Left lung (tissue), 10 donors: ENCODE measurements around the gene C10orf71. TPM values are rescaled to one million over a fixed set of nuclear protein-coding genes. Genes with fewer than 3 reads are reported as not detected.

Experiments
- ATAC-seq: fragments of 200-7000 bp; cut with Tn5 transposase; one replicate; pipeline ENCODE4 v1.9.1; 2020; ENCODE audit warnings: moderate library complexity
- DNase-seq, 4 donors: peaks; one replicate each; pipeline ENCODE4 v3.0.0-alpha.2; 2013 to 2020
- H3K27ac ChIP-seq, 2 donors: fragments of 200-600 bp; sonication (generic) in 1 of 2; one replicate each; pipeline versions ENCODE4 v1.5.0 to v1.8.0; 2020 to 2021
- H3K27me3 ChIP-seq, 2 donors: fragments of 200-600 bp; sonication (generic) in 1 of 2; one replicate each; pipeline versions ENCODE4 v1.5.0 to v1.8.0; 2020 to 2021
- H3K36me3 ChIP-seq, 2 donors: fragments of 200-600 bp; sonication (generic) in 1 of 2; one replicate each; pipeline versions ENCODE4 v1.5.0 to v1.8.0; 2020 to 2021
- H3K4me1 ChIP-seq, 2 donors: fragments of 200-600 bp; one replicate each; pipeline ENCODE4 v1.8.0; 2021
- H3K4me3 ChIP-seq, 2 donors: fragments of 200-600 bp; sonication (generic) in 1 of 2; one replicate each; pipeline versions ENCODE4 v1.5.0 to v1.8.0; 2020 to 2021; ENCODE audit warnings: mild to moderate bottlenecking in 1 of 2
- H3K9me3 ChIP-seq, 2 donors: fragments of 200-600 bp; sonication (generic) in 1 of 2; one replicate each; pipeline versions ENCODE4 v1.5.0 to v1.8.0; 2020 to 2021
- intact Hi-C, 2 donors: fragments of 100-400 bp; cut with DNase I; formaldehyde crosslinking; loops; one replicate each; pipeline versions ENCODE4 v1.11.2 to v1.14.2; 2022
- polyA plus RNA-seq, 6 donors: library from polyadenylated mRNA; unstranded; fragments of 120-200 nt; gene quantifications; one replicate each; pipeline ENCODE4 v1.2.1, GENCODE V29; 2013; ENCODE audit not compliant: insufficient read length in 6 of 6
- total RNA-seq, 2 donors: library from RNA; stranded (reverse); fragmentation: NEBNext Ultra II Directional; extraction: Animal tissue kit (Norgen Biotek cat#: 25700); gene quantifications; one replicate each; pipeline ENCODE4 v1.2.1, GENCODE V29; 2021
- TF ChIP-seq, protein P1 (sequence below), 2 donors: fragments of 200-600 bp; sonication (generic) in 1 of 2; IDR thresholded peaks; one replicate each; pipeline versions ENCODE4 v1.5.0 to v1.8.0; 2021; ENCODE audit warnings: antibody characterized with exemption in 2 of 2
- donor health status: DM: no; HTN: yes; CAD: no.
- donor health status: DM: no; HTN: no; CAD: no.

The C10orf71 gene
- total and polyA plus RNA-seq, 8 donors: not detected

DNA sequence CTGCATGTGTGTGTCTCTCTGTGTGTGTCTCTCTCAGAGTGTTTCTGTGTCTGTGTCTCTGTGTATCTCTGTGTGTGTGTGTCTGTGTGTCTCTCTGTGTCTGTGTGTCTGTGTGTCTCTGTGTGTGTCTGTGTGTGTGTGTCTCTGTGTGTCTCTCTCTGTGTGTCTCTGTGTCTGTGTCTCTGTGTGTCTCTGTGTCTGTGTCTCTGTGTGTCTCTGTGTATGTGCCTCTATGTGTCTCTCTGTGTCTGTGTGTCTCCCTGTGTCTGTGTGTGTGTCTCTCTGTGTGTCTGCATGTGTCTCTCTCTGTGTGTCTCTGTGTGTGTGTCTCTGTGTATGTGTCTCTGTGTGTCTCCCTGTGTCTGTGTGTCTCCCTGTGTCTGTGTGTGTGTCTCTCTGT is 44.8 kb upstream of the C10orf71 start:
- intact Hi-C loops: no loop called here
- Histone ChIP-seq H3K36me3 (no peaks in the 10 kb centered on the region), H3K9me3 (no peaks in the 10 kb centered on the region), H3K27me3 (no peaks in the 10 kb centered on the region), H3K4me3 (no peak overlapping the region), H3K4me1 (peaks cover 0 to 18% of the 10 kb centered on the region in 2 donors), H3K27ac (no peak overlapping the region)
- no peak for DNase-seq
- TF ChIP-seq, protein P1, sequence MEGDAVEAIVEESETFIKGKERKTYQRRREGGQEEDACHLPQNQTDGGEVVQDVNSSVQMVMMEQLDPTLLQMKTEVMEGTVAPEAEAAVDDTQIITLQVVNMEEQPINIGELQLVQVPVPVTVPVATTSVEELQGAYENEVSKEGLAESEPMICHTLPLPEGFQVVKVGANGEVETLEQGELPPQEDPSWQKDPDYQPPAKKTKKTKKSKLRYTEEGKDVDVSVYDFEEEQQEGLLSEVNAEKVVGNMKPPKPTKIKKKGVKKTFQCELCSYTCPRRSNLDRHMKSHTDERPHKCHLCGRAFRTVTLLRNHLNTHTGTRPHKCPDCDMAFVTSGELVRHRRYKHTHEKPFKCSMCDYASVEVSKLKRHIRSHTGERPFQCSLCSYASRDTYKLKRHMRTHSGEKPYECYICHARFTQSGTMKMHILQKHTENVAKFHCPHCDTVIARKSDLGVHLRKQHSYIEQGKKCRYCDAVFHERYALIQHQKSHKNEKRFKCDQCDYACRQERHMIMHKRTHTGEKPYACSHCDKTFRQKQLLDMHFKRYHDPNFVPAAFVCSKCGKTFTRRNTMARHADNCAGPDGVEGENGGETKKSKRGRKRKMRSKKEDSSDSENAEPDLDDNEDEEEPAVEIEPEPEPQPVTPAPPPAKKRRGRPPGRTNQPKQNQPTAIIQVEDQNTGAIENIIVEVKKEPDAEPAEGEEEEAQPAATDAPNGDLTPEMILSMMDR (IDR thresholded peaks at IDR 0.05): no peak
- no peak for ATAC-seq

DNA sequence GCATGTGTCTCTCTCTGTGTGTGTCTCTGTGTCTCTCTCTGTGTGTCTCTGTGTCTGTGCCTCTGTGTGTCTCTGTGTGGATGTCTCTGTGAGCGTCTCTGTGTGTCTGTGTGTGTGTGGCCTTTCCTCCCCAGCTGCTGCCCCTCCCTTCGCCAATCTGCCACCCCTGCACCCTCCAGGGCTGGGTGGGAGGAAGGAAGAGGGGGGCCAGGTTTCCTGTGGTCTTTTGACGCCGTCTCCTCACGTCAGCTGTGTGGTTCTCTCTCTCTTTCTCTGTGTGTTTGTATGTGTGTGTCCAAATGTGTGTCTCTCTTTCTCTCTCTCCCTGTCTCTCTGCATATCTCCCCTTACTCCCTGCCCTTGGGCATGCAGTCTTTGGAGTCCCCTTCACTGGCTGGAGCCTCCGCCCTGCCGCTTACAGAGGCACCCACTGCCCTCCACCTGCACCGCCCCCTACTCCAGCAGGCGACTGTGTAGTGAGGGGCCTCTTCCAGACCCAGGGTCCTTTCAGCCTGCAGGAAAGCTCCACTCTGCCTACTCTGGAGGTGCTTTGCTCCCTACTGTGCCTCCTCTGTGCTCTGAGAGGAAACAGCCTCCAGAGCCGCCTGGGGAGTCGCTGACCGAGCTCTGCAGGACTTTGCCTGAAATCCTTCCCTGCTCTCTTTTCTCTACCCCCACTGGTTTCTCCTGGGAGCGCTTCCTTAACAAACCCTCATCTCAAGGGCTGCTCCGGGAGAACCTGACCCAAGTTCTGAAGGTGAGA is 44.2 kb upstream of the C10orf71 start:
- DNase-seq (peak in 1 of 4 donors; percentile 13), ATAC-seq (peak; percentile 24)
- TF ChIP-seq, protein P1 (IDR thresholded peaks at IDR 0.05): no peak

GRCh38 chr10:49255883-49256282 is 43.1 kb upstream of the C10orf71 start:
- Histone ChIP-seq H3K4me3 (no peak overlapping the region), H3K27me3 (no peaks in the 10 kb centered on the region), H3K4me1 (peaks cover 0 to 18% of the 10 kb centered on the region in 2 donors), H3K27ac (no peak overlapping the region), H3K9me3 (no peaks in the 10 kb centered on the region), H3K36me3 (no peaks in the 10 kb centered on the region)
- ATAC-seq (no peak), DNase-seq (no peak)
- TF ChIP-seq, protein P1 (IDR thresholded peaks at IDR 0.05): no peak
- intact Hi-C loops: no loop called here

More for the DNA sequence above, 44.2 kb upstream of the C10orf71 start:
- Histone ChIP-seq H3K4me3 (no peak overlapping the region), H3K9me3 (no peaks in the 10 kb centered on the region), H3K4me1 (peaks cover 0 to 18% of the 10 kb centered on the region in 2 donors), H3K36me3 (no peaks in the 10 kb centered on the region), H3K27me3 (no peaks in the 10 kb centered on the region), H3K27ac (no peak overlapping the region)
- intact Hi-C loops: no loop called here

GRCh38 chr10:49257154-49257553 is 41.8 kb upstream of the C10orf71 start:
- H3K27me3 ChIP-seq: no peaks in the 10 kb centered on the region
- no peak for DNase-seq
- peak; percentile 43 for ATAC-seq
- H3K36me3 ChIP-seq: no peaks in the 10 kb centered on the region
- intact Hi-C loops: no loop called here
- H3K4me1 ChIP-seq: peaks cover 0 to 18% of the 10 kb centered on the region in 2 donors
- no peak overlapping the region for H3K27ac ChIP-seq
- H3K4me3 ChIP-seq: no peak overlapping the region
- no peaks in the 10 kb centered on the region for H3K9me3 ChIP-seq
- TF ChIP-seq, protein P1 (IDR thresholded peaks at IDR 0.05): no peak

- Histone ChIP-seq H3K27me3 (no peaks in the 10 kb centered on the region), H3K4me1 (peaks cover 0 to 18% of the 10 kb centered on the region in 2 donors), H3K27ac (no peak overlapping the region), H3K36me3 (no peaks in the 10 kb centered on the region), H3K9me3 (no peaks in the 10 kb centered on the region), H3K4me3 (no peak overlapping the region)
- DNase-seq: no peak
- no peak for ATAC-seq
- TF ChIP-seq, protein P1 (IDR thresholded peaks at IDR 0.05): no peak
- intact Hi-C loops: no loop called here
Observed at GRCh38 chr10:49257626-49258349, 41.2 kb upstream of the C10orf71 start.
